Endothelial cell of umbilical vein (primary cell): ENCODE results near the gene INS. TPM values are rescaled to one million over a fixed set of nuclear protein-coding genes. Genes with fewer than 3 reads are reported as not detected.

ENCODE experiments used
- BruUV-seq: library from RNA; stranded (reverse); fragments of 400-500 nt; replicated peaks from 2 replicates; lab custom pipeline; 2021; lab: Mats Ljungman, UMichigan
- CTCF ChIA-PET: fragments of 300-600, 350-600 bp; sonication (Branson Sonifier 250); formaldehyde crosslinking; loops from one replicate; lab custom pipeline; 2021; ENCODE audit warnings: antibody characterized with exemption, inconsistent platforms; lab: Charles Lee
- POLR2A ChIA-PET: fragments of 300-600, 350-600 bp; sonication (Branson Sonifier 250); formaldehyde crosslinking; loops from one replicate; lab custom pipeline; 2021; ENCODE audit warnings: antibody characterized with exemption, inconsistent platforms; lab: Charles Lee
- DNase-seq: peaks from one replicate; pipeline ENCODE4 v3.0.0-alpha.2; 2011; ENCODE audit warnings: low read depth, low spot score
- FAIRE-seq: peaks from 2 replicates; lab custom pipeline; 2011; peaks lifted over from hg19 to GRCh38; lab: Jason Lieb, UNC
- H2AFZ ChIP-seq: 2 replicates; pipeline ENCODE4 v1.6.0; 2012; ENCODE audit warnings: low read depth, low read length, control low read depth, inconsistent platforms
- H3K27ac ChIP-seq: 2 replicates; pipeline ENCODE4 v1.5.1; 2011; ENCODE audit warnings: low read depth, mild to moderate bottlenecking, control low read depth, low read length, moderate library complexity; ENCODE audit not compliant: insufficient read depth
- H3K27me3 ChIP-seq, 2 experiments: 2 replicates each; pipeline versions ENCODE4 v1.6.0 to v1.6.1; 2011; ENCODE audit warnings: low read length in 2 of 2, mixed read lengths in 1 of 2; ENCODE audit not compliant: control insufficient read depth in 2 of 2, insufficient read depth in 2 of 2
- H3K36me3 ChIP-seq, 2 experiments: 2 replicates in 1 of 2; 3 replicates in 1 of 2; pipeline ENCODE4 v1.5.1; 2011; ENCODE audit warnings: low read length in 2 of 2, mild to moderate bottlenecking in 1 of 2, moderate library complexity in 1 of 2; ENCODE audit not compliant: control insufficient read depth in 2 of 2, insufficient read depth in 2 of 2; ENCODE audit errors: extremely low read depth in 1 of 2
- H3K4me1 ChIP-seq: 3 replicates; pipeline ENCODE4 v1.5.1; 2011; ENCODE audit warnings: mild to moderate bottlenecking, low read length; ENCODE audit not compliant: control insufficient read depth, insufficient read depth; ENCODE audit errors: extremely low read depth
- H3K4me2 ChIP-seq: 2 replicates; pipeline ENCODE4 v1.6.1; 2011; ENCODE audit warnings: low read length, control low read depth, mixed read lengths; ENCODE audit not compliant: insufficient read depth
- H3K4me3 ChIP-seq, 3 experiments: fragments of 200-600 bp in 1 of 3; sonication (generic), shearing (Covaris generic) in 1 of 3; replicated peaks in 1 of 3; 2 replicates each; pipeline ENCODE4 v1.5.1; 2011 to 2016; ENCODE audit warnings: control low read depth in 3 of 3, low read length in 3 of 3, mild to moderate bottlenecking in 2 of 3, inconsistent platforms in 1 of 3, low read depth in 1 of 3, moderate library complexity in 1 of 3; ENCODE audit not compliant: insufficient read depth in 1 of 3
- H3K79me2 ChIP-seq: 2 replicates; pipeline ENCODE4 v1.6.0; 2012; ENCODE audit warnings: low read length, inconsistent platforms; ENCODE audit not compliant: control insufficient read depth, insufficient read depth
- H3K9ac ChIP-seq: replicated peaks from 2 replicates; pipeline ENCODE3; 2011; ENCODE audit warnings: low read length, control low read depth; ENCODE audit not compliant: insufficient read depth; ENCODE audit errors: extremely low read depth
- H3K9me1 ChIP-seq: replicated peaks from 3 replicates; pipeline ENCODE4 v1.6.0; 2011; ENCODE audit warnings: mild to moderate bottlenecking, low read length; ENCODE audit not compliant: control insufficient read depth, insufficient read depth; ENCODE audit errors: extremely low read depth
- H3K9me3 ChIP-seq: replicated peaks from 2 replicates; pipeline ENCODE4 v1.5.1; 2012; ENCODE audit warnings: low read length, inconsistent platforms; ENCODE audit not compliant: control insufficient read depth, insufficient read depth
- H4K20me1 ChIP-seq: replicated peaks from 2 replicates; pipeline ENCODE3; 2011; ENCODE audit warnings: mild to moderate bottlenecking, low read length; ENCODE audit not compliant: control insufficient read depth, insufficient read depth; ENCODE audit errors: extremely low read depth
- EZH2 ChIP-seq: IDR thresholded peaks from 2 replicates; pipeline ENCODE4 v1.6.1; 2012; ENCODE audit warnings: borderline replicate concordance, low read depth, mild to moderate bottlenecking, moderate library complexity, low read length, inconsistent platforms; ENCODE audit not compliant: severe bottlenecking
- FOS ChIP-seq: IDR thresholded peaks from 2 replicates; pipeline ENCODE4 v1.6.1; 2011; ENCODE audit warnings: mild to moderate bottlenecking, low read length, moderate library complexity, borderline replicate concordance; ENCODE audit not compliant: insufficient read depth
- GATA2 ChIP-seq: IDR thresholded peaks from 2 replicates; pipeline ENCODE4 v1.7.0; 2011; ENCODE audit warnings: low read depth, mild to moderate bottlenecking, moderate library complexity, mixed read lengths, low read length; ENCODE audit not compliant: insufficient read length, insufficient read depth
- JUN ChIP-seq: IDR thresholded peaks from 2 replicates; pipeline ENCODE4 v1.6.1; 2011; ENCODE audit warnings: borderline replicate concordance, low read depth; ENCODE audit not compliant: insufficient read length, insufficient read depth
- MYC ChIP-seq: IDR thresholded peaks from one replicate; pipeline ENCODE4 v1.6.1; 2011; ENCODE audit warnings: mild to moderate bottlenecking, low read depth, low read length
- POLR2A ChIP-seq: IDR thresholded peaks from 2 replicates; pipeline ENCODE4 v1.6.1; 2012; ENCODE audit warnings: low read depth, mild to moderate bottlenecking, control low read depth, low read length
- POLR2AphosphoS5 ChIP-seq: IDR thresholded peaks from 2 replicates; pipeline ENCODE4 v1.6.1; 2012; ENCODE audit warnings: low read depth, mild to moderate bottlenecking, control low read depth, low read length, moderate library complexity; ENCODE audit not compliant: insufficient read depth
- dilution Hi-C: fragments of 300-500 bp; cut with MboI; formaldehyde crosslinking; loops from one replicate; pipeline ENCODE4 v1.15.0; 2019; ENCODE audit warnings: low sequenced_read_pairs; ENCODE audit not compliant: extremely low pct_ligation_motif_present
- intact Hi-C: fragments of 100-400 bp; cut with micrococcal nuclease; formaldehyde crosslinking; loops from one replicate; pipeline ENCODE4 v1.10.0; 2022
- polyA plus RNA-seq, 4 experiments: library from polyadenylated mRNA; depleted of rRNA in 3 of 4; stranded (reverse) in 3 of 4; unstranded in 1 of 4; fragments of >200 nt; gene quantifications; 2 replicates each; pipeline versions ENCODE4 v1.2.1 to v1.2.3, GENCODE V29; 2011 to 2012; ENCODE audit warnings: missing spikeins in 1 of 4
- total RNA-seq: library from RNA; stranded (reverse); gene quantifications from 2 replicates; pipeline ENCODE4 v1.2.3, GENCODE V29; 2021
- TF ChIP-seq, protein P1 (sequence below): IDR thresholded peaks from 2 replicates; pipeline ENCODE4 v1.6.1; 2011; ENCODE audit not compliant: insufficient read depth, insufficient read length
- TF ChIP-seq, protein P2 (sequence below), 2 donors: IDR thresholded peaks; 1 replicate in 1 of 2; 2 replicates in 1 of 2; pipeline ENCODE4 v1.5.1; 2011; ENCODE audit warnings: low read length in 2 of 2, mild to moderate bottlenecking in 2 of 2, moderate library complexity in 2 of 2, control low read depth in 1 of 2, inconsistent platforms in 1 of 2, low read depth in 1 of 2; ENCODE audit not compliant: insufficient read depth in 1 of 2; ENCODE audit errors: extremely low read depth in 1 of 2

The INS gene
- total and polyA plus RNA-seq, 2 donors (not counting 3 experiments of a cell fraction or from before 2014, with no cell fraction given): not detected

DNA sequence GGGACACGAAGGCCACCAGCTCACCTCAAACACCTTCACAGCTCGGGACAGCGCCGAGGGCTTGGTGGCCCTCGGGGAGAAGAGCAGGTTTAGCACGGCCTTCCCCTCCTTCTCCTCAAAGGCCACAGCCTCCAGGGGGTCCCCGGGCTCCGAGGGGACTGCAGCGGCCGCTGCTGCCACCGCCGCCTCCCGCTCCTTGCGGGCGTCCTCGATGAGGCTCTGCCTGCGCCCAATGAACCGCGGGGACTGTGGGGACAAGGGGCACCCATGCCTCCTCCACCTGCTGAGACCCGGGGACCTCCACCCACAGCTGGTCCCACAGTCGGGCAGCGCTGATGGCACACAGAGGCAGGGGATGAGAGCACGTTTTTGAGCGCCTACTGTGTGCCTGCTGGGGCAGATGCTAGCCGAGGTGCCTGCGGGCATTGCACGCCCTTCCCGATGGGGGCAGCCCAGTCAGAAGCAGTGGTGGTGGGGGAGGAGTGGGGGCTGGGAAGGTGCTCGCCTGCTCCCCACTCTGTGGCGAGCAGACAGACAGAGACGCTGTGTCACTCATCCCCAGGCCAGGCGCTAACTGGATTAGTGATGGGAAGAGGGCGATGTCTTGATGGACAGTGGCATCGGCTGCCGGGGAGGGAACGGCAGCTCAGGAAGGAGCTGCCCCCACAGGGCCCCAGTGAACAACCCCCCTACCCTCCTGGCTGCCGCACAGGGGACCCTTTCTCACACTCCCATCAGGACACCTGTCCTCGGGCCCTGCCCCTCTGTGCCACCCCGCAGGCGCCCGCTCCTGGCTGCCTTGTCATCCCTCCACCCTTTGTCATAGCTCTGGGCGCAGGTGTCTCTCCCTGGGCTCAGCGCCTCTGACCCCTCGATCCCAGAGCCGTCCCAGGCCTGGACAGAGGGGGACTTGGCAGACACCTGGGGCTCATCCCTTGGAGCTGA is 8.9 kb upstream of the INS start:
- Histone ChIP-seq H3K4me1 (no peaks in the 10 kb centered on the region), H3K4me2 (no peak overlapping the region), H3K27me3 (no peaks in the 10 kb centered on the region), H3K4me3 (no peak overlapping the region), H3K36me3 (no peaks in the 10 kb centered on the region), H3K27ac (no peak overlapping the region), H3K9me1 (no peaks in the 10 kb centered on the region), H4K20me1 (no peaks in the 10 kb centered on the region), H2AFZ (no peak overlapping the region), H3K9ac (no peak overlapping the region), H3K79me2 (no peaks in the 10 kb centered on the region), H3K9me3 (no peaks in the 10 kb centered on the region)
- ChIA-PET POLR2A (no interaction called here), CTCF (interaction anchor here (0.8 to 1.5 kb wide), 3 partner anchors 14 to 19 kb away, joined by 3 to 4 read pairs (median 4); no protein-coding TSS in a partner anchor)
- intact Hi-C loops (no loop called here), dilution Hi-C loops (no loop called here)
- FAIRE-seq: no peak
- no peak for TF ChIP-seq POLR2A
- no peak for TF ChIP-seq JUN
- TF ChIP-seq FOS: no peak
- TF ChIP-seq POLR2AphosphoS5: no peak
- no peak for TF ChIP-seq EZH2
- TF ChIP-seq MYC: no peak
- TF ChIP-seq, protein P1, sequence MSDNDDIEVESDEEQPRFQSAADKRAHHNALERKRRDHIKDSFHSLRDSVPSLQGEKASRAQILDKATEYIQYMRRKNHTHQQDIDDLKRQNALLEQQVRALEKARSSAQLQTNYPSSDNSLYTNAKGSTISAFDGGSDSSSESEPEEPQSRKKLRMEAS: no peak
- TF ChIP-seq GATA2: no peak
- TF ChIP-seq, protein P2, sequence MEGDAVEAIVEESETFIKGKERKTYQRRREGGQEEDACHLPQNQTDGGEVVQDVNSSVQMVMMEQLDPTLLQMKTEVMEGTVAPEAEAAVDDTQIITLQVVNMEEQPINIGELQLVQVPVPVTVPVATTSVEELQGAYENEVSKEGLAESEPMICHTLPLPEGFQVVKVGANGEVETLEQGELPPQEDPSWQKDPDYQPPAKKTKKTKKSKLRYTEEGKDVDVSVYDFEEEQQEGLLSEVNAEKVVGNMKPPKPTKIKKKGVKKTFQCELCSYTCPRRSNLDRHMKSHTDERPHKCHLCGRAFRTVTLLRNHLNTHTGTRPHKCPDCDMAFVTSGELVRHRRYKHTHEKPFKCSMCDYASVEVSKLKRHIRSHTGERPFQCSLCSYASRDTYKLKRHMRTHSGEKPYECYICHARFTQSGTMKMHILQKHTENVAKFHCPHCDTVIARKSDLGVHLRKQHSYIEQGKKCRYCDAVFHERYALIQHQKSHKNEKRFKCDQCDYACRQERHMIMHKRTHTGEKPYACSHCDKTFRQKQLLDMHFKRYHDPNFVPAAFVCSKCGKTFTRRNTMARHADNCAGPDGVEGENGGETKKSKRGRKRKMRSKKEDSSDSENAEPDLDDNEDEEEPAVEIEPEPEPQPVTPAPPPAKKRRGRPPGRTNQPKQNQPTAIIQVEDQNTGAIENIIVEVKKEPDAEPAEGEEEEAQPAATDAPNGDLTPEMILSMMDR (IDR thresholded peaks at IDR 0.05; ENCODE audit: extremely low read depth in 1 of 2, insufficient read depth in 1 of 2, low read depth in 1 of 2, low read length in 2 of 2): no peak
- no TSS peak for BruUV-seq
- DNase-seq: no peak
